ENCODE measurements around the gene ZMYND8.
"Not testable (repeated sequence)": the region's sequence is repeated elsewhere in the genome, so short reads cannot be mapped to it uniquely, and the experiment has no call there.

The ZMYND8 gene

GRCh38 chr20:47356526-47357295 is at the start of gene ZMYND8:
ZMYND8 (minus strand) TSS chr20:47356699; CDS start chr20:47356670, 29 bp downstream.
- no peak for DNase-seq (ENCODE audit: low read depth)

DNA sequence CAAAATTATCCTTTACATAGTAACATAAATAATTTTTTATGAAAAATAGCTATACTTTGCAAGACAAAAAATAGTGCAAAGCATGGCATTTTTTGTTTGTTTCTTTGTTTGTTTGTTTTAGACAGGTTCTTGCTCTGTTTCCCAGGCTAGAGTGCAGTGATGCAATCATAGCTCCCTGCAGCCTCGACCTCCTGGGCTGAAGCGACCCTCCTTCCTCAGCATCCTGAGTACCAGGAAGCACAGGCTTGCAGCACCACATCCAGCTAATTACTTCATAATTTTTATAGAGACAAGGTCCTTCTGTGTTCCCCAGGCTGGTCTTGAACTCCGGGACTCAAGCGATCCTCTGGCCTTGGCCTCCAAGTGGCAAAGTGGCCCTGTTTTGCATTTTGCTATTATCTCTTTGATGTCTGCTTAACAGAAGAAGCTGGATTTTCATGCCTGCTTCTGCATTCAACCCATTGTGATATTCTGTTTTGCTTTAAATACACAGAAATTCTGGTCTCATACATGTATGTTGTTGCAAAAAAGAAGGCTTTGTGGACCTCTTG is 49.4 kb upstream of the ZMYND8 start:
- DNase-seq (ENCODE audit: low read depth): no peak

GRCh38 chr20:47400685-47401084 is 44.2 kb upstream of the ZMYND8 start:
- no peak for DNase-seq (ENCODE audit: low read depth)

DNA sequence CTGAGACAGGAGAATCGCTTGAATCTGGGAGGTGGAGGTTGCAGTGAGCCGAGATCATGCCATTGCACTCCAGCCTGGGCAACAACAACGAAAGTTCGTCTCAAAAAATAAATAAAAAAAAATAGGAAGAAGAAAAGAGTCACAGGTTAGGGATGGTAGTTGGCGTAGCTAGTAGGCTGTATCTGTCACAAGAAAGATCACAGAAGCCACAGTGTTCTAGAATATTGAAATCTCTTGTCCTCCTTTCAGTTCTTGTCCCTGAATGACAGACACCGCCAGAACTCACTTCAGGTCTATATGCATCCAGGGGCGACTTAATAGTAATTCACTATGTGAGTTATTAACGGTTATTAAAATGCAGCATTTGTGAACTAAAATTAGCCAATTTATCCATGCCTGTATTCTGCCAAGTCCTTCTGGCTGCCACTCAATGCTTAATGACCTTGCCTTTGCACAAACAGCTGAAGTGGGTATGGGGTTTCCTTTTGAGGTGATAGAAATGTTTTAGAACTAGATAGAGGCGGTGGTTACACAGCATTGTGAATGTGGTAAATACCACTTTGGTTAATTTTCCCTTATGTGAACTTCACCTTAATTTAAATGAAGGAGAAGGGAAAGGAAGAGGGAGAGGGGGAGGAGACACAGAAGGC is 41.3 kb upstream of the ZMYND8 start:
- no peak for DNase-seq (ENCODE audit: low read depth)

DNA sequence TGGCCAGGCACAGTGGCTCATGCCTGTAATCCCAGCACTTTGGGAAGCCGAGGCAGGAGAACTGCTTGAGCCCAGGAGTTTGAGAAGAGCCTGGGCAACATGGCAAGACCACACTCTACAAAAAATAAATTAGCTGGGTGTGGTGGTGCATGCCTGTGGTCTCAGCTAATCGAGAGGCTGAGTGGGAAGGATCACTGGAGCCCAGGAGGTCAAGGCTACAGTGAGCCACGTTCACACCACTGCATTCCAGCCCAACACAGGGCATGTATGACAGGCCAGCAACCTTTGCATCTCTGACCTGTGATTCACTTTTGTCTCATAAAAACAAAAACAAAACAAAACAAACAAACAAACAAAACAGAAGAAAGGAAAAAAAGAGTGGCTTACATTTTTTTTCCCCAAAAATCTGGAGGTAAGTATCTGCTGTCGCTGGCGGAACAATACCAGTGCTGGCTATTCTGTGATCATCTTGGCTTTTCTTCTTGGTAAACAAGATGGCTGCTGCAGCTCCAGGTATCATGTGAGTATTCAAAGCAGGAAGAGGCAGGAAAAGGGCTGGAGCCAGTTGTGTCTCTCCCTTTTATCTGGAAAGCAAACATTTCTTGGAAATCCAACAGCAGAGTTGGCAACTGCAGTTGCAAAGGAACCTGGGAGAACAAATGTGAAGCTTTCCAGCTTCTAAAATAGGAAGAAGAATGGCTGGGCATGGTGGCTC is 40.4 kb upstream of the ZMYND8 start:
- no peak for DNase-seq (ENCODE audit: low read depth)

DNA sequence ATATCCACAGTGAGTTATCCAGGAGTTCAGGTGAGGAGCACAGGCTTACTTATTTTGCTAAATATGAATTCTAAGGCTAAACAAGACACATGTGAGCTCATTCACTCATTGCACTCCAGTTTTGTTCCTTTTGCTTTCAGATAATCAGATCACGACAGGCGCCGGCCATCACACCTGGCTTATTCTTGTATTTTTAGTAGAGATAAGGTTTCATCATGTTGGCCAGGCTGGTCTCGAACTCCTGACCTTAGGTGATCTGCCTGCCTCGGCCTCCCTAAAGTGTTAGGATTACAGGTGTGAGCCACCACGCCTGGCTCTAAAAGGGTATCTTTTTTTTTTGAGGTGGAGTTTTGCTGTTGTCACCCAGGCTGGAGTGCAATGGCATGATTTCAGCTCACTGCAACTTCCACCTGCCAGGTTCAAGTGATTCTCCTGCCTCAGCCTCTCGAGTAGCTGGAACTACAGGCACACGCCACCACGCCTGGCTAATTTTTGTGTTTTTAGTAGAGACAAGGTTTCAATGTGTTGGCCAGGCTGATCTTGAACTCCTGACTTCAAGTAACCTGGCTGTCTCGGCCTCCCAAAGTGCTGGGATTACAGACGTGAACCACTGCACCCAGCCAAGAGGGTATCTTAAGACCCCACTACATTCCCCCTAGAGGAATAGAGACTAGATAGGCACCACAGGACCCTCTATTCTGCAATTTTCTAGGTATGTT is 37.5 kb upstream of the ZMYND8 start:
- not testable (repeated sequence) for DNase-seq (ENCODE audit: low read depth)

DNA sequence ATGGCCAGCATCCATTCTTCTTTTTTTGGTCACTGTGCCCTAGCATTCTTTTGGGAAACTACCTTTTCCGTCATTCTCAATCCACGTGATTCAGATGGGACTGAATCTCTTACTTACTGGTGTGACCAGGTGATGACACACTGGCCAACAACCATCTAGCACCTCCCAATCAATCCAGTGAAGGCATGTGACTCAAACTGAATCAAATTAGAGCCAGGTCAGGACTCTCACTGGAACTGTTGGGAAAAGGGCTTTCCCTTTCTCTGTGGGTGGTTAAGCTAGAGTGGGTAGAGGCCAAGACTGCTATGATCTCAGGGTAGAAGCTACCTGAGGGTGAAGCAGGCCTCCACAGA is 36.2 kb upstream of the ZMYND8 start:
- no peak for DNase-seq (ENCODE audit: low read depth)

- DNase-seq (ENCODE audit: low read depth): peak; percentile 78
Measured at GRCh38 chr20:47392015-47392720, 35.7 kb upstream of the ZMYND8 start.

GRCh38 chr20:47391276-47392010 is 34.9 kb upstream of the ZMYND8 start:
- no peak for DNase-seq (ENCODE audit: low read depth)

- DNase-seq (ENCODE audit: low read depth): no peak
Measured at GRCh38 chr20:47389867-47390347, 33.4 kb upstream of the ZMYND8 start.

DNA sequence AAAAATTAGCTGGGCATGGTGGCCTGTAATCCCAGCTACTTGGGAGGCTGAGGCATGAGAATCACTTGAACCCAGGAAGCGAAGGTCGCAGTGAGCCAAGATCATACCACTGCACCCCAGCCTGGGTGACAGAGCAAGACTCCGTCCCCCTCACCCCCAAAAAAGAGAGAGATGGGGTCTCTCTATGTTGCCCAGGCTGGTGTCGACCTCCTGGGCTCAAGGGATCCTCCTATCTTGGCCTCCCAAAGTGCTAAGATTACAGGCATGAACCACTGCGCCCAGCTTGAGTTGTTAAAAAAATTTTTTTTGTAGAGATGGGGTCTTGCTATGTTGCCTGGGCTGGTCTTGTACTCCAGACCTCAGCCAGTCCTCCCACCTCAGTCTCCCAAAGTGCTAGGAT is 29.5 kb upstream of the ZMYND8 start:
- not testable (repeated sequence) for DNase-seq (ENCODE audit: low read depth)

DNA sequence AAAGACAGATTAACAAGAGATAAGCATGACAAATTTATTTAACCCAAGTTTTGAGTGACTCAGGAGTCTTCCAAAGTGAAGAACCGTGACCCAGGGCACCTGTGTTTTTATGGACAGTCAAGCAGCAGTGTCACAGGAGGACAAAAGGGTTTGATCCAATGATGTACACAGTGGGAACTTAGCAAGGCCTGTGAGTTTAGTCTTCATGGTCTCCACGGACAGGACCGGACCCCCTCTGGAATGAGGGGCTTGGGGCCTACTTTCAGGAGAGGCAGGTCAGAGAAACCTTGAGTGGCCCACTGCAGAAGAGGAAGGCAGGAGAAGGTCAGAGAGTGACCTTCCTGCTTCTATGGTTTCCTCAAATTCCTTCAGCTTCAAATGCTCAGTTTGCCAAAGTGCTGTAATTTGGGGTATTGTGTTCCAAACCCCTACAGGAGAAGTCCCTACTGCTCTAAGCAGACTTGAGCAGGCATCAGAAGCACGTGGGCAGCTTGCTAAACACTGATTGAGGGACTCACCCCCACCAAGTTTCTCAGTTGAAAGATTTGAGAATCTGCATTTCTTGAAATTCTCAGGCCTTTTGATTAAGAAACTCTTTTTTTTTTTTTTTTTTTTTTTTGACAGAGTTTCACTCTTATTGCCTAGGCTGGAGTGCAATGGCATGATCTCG is 26.4 kb upstream of the ZMYND8 start:
- no peak for DNase-seq (ENCODE audit: low read depth)

DNA sequence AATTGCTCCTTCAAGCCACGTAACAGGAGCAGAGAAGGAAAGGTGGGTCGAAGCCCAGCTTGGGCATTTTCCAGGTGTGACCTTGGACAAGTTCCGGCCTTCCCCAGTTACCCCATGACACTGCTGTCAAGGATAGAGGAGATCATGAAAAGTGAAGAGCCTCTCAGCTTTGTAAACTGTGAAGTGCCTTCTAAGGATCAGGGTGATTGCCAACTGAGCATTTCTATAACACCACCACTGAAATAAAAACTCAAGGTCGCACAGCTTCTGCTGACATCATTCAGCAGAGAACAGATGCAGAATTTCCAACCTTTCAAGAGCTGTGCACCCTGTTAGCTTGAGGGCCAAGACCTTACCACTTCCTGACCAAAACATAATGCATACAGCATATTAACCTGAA is 24.0 kb upstream of the ZMYND8 start:
- no peak for DNase-seq (ENCODE audit: low read depth)

DNA sequence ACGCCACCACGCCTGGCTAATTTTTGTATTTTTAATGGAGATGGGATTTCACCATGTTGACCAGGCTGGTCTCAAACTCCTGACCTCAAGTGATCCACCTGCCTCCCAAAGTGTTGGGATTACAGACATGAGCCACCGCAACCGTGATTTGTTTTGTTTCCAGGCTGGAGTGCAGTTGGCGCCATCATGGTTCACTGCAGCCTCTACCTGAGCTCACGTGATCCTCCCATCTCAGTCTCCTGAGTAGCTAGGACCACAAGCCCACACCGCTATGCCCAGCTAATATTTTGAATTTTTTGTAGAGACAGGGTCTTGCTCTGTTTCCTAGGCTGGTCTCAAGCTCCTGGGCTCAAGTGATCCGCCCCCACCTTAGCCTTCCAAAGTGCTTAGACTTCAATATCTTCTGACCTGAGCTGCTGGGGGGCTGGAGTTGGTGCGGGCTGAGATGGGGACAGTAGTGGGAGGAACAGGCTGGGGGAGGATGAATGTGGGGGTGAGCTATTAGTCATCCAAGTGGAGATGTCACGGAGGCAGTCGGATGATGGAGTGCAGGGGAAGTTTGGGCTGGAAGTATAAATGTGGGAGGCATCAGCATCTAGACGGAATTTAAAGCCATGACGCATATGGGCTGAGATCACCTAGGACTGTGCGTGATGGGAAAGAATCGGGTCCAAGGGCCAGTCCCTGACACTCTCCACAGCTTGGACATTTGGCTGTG is 23.1 kb upstream of the ZMYND8 start:
- DNase-seq (ENCODE audit: low read depth): peak; percentile 91

DNA sequence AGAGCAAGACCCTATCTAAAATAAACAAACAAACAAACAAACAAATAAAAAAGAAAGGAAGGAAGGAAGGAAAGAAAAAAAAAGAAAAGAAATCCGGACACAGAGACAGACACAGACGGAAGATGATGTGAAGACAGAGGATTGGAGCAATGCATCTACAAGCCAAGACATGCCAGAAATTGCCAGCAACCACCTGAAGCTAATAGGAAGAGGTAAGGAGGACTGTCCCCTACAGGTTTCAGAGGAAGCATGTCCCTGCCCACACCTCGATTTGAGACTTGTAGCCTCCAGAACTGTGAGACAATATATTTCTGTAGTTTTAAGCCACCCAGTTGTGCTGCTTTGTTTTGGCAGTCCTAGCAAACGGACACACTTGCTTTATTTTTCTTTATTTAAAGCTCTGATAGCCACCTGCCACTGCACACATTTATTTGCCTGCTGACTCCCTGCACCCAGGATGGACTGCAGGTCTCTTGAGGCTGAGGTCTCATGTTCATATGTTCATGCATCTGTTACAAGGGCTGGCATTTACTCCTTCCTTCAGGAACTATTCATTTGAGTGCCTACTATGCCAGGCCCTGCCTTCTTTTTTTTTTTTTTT is 20.7 kb upstream of the ZMYND8 start:
- DNase-seq (ENCODE audit: low read depth): no peak

DNA sequence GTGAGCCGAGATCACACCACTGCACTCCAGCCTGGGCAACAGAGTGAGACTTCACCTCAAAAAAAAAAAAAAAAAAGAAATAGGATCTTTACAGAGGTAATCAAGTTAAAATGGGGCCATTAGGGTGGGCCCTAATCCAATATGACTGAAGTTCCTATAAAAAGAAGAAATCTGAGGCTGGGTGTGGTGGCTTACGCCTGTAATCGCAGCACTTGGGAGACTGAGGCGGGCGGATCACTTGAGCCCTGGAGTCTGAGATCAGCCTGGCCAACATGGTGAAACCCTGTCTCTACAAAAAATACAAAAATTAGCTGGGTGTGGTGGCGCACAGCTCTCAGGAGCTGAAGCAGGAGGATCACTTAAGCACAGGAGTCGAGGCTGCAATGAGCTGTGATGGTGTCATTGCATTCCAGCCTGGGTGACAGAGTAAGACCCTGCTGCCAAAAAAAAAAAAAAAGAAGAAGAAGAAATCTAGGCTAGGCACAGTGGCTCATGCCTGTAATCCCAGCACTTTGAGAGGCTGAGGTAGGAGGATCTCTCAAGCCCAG is 19.7 kb upstream of the ZMYND8 start:
- not testable (repeated sequence) for DNase-seq (ENCODE audit: low read depth)

GRCh38 chr20:47374121-47374520 is 17.6 kb upstream of the ZMYND8 start:
- DNase-seq (ENCODE audit: low read depth): not testable (repeated sequence)

- no peak for DNase-seq (ENCODE audit: low read depth)
Measured at GRCh38 chr20:47373206-47373733, 16.8 kb upstream of the ZMYND8 start.

Data from non-pigmented ciliary epithelial cell (primary cell).